DMS153 (cell line): ENCODE data around the gene AKR1C2.
"Not testable (repeated sequence)": the region's sequence is repeated elsewhere in the genome, so short reads cannot be mapped to it uniquely, and the experiment has no call there.

ENCODE experiments used
- DNase-seq: peaks from one replicate; lab custom pipeline; 2025; lab: John Stamatoyannopoulos, UW

Gene AKR1C2

DNA sequence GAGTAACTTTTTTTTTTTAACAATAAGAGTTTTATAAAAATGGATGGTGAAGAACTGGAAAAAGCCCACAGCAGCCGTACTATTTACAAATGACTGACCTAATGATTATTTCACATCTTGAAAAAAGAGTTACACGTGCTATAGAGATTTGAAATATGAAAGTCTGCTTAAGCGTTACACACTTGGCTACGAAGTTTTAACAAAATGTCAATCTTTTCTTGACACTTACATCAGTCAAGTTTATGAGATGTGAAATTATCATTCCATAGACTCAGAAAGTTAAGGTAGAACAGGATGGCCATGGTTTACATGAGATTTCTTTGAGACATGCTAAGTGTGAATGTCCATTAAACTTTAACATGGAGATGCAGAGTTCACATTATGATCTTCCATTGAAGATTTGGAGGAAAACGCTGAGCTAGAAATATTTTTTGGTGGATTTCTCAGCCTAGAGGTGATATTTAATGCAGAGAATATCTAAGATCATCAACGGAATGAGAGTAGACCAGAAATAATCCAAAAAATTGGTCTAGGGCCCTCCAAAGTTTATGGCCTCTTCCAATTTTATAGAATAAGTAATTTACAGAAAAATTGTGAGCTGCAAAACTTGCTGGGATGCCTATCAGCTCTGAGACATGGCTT lies 15.5 kb downstream of the AKR1C2 start:
- not testable (repeated sequence) for DNase-seq

DNA sequence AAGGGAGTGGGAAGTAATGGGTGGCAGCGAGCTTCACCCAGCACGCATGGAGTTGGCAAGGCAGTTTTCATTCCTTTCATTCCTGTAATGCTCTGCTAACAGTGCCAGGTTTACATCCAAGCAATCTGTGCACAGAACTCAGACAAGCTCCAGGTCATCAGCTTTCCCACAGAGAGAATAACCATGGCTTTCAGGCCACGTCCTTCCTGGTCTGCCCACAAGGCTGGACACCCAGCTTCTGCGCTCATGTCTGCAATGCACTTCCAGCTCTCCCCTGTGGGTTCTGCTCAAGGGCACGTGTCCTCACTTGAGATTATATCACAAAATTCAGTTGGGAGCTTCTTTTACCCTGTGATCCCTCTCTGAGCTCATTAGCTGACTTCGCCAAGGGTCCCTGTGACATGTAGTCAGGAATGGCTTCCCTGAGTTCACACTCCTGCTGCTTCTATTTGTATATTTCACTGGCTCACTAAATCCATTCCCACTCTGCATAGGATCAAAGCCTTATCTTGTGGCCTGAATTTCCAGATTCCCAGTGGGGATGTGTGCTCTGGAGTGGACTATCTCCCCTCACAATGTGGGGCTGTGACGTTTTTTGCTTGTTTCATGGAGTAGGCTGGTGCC lies 18.6 kb downstream of the AKR1C2 start:
- no peak for DNase-seq

DNA sequence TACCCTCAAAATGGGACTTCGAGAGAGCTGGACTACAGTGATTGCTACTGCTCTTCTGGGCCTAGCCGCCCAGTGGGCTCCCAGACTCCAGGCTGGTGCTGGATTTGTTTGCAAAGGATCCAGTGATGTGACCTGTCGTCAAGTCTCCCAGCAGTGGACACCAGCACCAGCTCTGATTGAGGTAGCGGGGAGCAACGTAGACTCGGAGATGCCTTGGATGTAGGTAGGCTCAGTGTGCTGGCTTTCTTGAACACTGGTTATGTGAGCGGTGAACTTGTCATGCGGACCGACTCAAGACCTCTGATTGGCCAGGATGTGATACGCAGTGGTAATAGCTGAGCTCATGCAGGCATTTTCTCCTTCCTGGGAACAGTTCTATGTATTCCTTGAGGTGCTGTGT lies 19.4 kb downstream of the AKR1C2 start:
- DNase-seq = no peak

DNA sequence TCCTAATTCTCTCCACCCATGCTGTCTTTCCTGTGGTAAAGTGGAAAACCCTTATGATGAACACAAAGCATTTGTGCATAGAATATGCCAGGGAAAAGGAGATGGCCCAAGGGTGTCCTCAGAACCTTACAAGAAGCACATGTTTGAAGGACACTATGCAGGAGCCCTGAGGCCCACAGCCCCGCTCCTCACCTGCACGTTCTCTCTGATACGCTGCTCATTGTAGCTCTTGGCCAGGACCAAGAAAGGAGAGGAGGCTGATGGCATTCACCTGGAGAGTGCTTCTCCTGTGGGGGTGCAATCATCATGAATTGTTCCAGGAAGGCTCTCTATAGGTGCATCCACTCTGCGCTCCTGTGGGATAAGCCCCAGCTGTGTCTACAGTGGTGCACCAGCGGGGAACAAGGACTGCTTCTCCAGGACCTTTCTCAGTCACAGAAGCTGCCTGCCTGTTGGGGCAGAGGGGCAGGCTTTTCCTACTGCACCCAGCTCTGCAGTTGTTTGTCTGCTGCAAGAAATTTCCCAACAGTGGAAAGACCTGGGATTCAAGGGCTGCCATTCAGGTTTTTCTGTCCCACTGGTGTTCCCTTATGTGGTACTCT lies 19.9 kb downstream of the AKR1C2 start:
- DNase-seq = no peak

DNA sequence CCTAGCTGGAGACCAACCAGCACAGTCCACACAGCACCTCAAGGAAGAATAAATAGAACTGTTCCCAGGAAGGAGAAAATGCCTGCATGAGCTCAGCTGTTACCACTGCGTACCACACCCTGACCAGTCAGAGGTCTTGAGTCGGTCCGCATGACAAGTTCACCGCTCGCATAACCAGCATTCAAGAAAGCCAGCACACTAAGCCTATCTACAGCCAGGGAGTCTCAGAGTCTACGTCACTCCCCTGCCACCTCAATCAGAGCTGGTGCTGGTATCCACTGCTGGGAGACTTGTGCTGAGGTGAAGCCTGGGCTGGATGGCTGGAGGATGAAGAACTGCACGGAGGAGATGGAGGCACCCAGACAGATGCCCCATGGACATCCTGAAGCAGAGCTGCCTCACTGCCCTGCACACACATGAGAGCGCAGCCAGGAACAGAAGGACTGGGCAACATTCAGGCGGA lies 20.9 kb downstream of the AKR1C2 start:
- no peak for DNase-seq

DNA sequence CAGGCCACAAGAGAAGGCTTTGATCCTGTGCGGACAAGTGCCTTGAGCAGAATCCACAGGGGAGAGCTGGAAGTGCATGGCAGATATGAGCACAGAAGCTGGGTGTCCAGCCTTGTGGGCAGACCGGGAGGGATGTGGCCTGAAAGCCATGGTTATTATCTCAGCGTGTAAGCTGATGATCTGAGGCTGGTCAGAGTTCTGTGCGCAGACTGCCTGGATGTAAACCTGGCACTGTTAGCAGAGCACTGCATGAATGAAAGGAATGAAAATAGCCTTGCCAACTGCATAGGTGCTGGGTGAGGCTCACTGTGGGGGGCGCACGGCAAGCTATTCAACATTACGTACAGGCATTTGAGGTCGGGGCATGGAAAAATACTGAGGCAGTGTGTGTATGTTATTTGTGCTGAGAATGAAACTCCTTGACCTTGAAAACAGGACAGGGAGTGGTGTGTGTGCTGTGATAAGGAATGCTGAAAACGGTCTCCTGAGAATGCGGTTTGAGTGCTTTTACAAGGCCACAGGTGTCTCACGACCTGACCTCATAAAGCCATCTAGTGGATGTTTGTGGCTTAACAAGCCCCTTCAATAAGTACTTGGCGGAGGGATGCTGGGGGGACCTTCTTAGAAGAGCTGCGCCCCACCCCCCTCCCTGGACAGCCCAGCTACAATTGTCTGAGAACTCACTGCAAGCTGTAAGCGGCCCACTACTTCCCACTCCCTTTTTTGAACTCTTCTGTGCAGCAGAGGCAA lies 21.8 kb downstream of the AKR1C2 start:
- no peak for DNase-seq

DNA sequence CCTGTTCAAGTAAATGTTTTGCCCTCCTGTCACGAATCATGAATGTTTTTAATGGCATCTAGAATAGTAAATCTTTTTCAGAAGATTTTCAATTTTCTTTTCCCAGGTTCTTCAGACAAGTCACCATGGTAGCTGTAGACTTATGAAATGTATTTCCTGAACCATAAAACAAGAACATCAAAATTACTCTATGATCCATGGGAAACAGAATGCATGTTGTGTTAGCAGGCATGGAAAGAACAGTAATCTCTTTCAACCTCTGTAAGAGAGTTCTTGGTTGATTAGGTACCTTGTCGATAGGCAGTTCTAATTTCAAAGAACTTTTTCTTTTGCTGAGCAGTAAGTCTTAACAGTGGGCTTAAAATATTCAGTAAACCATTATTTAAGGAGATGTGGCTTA lies 22.9 kb downstream of the AKR1C2 start:
- no peak for DNase-seq

DNA sequence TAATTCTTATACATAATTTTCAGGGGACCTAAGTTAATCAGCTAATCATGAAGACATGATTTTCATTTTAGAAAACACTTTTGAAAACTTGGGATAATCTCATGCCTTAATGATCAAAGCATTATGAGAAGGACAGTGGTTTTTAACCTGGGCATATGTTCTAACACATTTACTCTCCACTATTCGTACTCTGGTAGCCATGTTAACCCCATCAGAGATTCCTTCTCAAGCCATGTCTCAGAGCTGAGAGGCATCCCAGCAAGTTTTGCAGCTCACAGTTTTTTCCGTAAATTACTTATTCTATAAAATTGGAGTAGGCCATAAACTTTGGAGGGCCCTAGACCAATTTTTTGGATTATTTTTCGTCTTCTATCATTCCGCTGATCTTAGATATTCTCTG lies 24.8 kb downstream of the AKR1C2 start:
- DNase-seq = no peak

DNA sequence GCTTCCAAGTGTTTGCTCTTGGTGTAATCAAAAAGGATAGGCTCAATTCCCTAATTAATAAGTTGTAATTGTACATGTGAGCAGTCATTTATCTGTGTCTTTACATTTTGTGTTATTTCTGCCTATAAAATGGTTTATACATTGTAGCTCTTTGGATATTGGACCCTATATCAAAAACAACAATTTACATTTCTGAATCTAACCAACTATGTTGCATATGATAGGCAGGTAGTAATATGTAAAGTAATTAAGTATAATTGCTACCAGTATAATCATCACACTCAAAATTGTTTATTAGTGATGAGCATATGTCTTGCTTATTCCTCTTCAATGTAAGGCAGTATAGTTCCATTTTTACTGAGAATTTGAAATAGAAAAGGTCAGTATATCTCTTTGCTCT lies 26.6 kb downstream of the AKR1C2 start:
- DNase-seq = no peak

DNA sequence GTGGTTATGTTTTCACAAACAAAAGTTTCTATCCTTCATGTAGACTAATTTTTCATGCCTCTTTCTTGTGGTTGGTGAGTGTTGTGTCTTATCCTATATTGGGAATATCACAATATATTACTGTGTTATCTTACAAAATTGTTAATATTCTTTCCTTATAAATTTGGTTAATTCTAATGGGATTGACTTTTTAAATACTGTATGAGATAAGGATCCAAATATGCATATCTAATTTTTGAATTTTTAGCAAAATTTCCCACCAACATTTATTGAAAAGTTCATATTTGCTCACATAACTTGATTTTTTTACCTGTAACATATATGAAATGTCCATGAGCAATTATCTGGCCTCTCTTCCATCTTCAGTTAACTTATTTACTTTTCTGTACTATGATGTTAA lies 29.3 kb downstream of the AKR1C2 start:
- DNase-seq = not testable (repeated sequence)

DNA sequence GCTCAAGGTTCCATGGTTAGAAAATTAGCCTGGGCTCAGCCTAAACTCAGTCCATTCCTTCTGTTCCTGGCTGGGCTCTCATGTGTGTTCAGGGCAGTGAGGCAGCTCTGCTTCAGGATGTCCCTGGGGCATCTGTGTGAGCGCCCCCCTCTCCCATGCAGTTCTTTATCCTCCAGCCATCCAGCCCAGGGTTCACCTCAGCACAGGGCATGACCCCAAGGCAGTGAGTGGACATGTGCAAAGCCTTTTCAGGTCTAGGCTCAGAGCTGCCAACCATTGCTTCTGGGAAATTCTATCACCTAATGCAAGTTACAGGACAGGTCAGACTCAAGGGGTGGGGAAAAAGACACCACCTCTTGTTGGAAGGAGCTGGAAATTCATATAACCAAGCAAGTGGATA lies 30.4 kb downstream of the AKR1C2 start:
- not testable (repeated sequence) for DNase-seq

DNA sequence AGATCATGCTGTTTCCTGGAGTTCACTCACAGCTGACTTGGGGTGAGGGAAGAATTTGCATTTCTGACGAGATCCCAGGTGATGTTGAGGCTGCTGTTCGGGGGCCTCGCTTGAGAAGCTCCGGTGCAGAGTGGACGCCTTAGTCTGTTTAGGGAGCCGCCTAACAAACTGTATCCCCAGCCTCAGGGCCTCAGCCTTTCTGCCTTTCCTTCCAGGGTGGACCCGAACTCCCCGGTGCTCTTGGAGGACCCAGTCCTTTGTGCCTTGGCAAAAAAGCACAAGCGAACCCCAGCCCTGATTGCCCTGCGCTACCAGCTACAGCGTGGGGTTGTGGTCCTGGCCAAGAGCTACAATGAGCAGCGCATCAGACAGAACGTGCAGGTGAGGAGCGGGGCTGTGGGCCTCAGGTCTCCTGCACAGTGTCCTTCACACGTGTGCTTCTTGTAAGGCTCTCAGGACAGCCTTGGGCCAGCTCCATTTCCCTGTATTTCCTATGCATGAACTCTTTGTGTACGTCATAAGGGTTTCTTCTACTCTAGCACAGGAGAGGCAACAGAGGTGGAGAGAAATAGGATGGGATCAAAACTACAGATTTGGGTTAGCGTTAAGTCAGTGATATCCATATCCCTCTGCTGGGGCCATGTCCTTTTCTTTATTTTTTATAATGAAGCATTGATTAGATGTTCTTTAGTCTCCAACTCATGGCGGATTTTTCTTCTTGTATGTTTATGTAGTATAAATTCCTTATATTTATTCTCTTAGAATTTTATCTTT lies 31.1 kb downstream of the AKR1C2 start:
- DNase-seq = not testable (repeated sequence)

DNA sequence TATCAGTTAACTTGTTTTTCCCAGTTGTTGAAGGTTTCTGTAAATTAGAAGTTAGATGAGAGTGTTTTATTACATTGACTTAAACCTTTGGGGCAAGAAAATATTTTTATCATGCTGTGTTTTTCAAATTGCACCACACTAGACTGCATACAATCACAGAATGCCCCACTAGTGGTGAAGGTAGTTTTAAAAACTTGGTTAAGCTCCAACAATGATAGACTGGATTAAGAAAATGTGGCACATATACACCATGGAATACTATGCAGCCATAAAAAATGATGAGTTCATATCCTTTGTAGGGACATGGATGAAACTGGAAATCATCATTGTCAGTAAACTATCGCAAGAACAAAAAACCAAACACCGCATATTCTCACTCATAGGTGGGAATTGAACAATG lies 33.3 kb downstream of the AKR1C2 start:
- not testable (repeated sequence) for DNase-seq

DNA sequence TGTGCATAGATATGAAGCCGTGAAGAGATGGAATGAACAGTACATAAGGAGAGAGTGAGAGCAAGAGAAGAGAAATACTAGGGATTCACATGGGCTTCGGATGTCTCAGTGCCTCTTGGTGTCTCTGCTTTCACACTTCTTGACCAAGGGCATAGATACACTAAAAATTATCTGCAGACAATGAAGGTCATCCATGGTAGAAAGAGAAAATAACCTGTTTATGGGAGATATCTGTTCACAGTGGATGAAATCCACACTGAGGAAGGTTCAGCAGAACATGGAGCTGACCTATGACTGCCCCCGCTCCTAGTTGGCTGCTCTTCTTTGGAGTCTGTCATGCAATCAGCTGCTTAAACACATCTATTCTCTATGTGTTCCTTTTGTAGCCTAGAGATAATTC lies 34.4 kb downstream of the AKR1C2 start:
- not testable (repeated sequence) for DNase-seq

DNA sequence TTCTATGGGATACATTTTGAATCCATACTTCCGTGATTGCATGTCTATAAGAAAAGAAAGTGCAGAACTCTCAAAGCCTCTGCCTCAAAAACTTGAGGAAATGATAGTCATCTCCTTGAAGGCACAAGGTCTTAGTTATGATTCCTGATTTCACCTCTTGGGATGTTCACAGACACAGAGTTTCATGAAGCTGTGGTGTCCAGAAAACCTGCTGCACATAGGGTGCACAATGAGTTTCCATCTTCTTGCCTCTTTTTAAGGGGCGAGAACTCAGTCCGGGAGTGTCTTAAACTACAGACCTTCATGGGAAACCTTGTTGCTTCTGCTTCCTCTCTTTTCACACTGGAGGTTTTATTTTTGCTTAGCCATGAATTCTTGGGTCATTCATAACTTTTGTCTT lies 36.5 kb downstream of the AKR1C2 start:
- DNase-seq = not testable (repeated sequence)

DNA sequence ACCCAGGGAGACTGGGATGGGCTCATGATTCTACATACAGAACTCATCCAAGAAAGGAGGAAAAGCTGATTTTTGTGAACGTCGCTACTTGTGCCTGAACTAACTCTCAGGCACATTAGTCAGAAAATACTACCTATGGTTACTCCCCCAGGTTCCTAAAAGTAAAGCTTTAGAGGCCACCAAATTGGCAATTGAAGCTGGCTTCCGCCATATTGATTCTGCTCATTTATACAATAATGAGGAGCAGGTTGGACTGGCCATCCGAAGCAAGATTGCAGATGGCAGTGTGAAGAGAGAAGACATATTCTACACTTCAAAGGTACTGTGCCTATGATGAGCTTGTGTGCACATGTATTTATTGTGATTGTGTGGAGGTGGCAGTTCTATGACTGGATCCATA lies 37.9 kb downstream of the AKR1C2 start:
- not testable (repeated sequence) for DNase-seq

DNA sequence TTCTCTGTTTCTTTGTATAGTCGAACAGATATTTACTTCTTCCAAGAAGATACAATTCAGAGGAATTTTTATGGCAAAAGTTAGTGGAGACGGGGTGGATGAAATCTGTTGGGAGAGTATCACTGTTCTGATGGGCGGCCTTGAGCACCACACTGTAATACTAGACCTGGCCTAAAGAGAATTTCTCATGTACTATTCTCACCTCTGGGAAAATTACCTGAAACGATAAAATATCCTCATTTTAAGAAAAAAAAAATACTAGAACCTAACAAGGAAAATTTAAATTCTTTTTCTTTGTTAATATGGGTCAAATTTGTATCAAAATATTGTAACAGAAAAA lies 39.9 kb downstream of the AKR1C2 start:
- DNase-seq = not testable (repeated sequence)

DNA sequence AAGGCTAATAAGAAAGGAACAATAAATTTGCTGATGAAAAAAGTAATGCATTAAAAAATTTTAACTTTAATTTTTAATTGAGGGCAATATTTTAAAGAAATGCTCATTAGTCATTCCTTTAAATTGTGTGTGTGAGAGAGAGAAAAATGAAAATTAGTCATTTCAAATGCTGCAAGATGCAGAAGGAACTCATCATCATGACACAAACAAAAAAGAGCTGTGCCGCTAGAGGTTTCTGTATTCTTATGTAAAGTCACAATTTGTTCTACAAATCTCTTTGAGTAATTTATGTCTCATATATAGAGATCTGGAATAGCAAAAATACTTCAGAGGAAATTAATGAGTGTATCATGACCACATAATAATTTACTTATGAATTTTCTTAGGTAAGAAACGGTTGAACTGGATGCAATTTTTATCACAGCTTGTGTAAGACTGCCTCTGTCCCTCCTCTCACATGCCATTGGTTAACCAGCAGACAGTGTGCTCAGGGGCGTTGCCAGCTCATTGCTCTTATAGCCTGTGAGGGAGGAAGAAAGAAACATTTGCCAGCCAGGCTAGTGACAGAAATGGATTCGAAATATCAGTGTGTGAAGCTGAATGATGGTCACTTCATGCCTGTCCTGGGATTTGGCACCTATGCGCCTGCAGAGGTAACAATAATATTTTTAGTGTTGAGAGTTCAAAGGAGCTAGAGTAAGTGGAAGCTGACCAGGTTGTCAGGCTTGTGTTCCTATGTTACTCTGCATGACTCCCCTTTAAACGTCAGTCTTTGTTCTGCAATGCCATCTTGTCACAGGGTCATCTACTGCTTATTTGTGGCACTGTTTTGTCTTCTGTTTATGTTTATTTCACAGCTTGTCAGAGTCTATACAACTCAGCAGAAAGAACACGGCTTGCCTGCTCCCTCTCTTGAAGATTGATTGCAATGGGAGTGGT lies 40.5 kb downstream of the AKR1C2 start, which contains the start of gene AKR1C1:
Gene AKR1C1, plus strand, starts transcription at position 540 of the 939 bp plus-strand sequence. Its CDS starts 30 bp downstream, at position 570.
- not testable (repeated sequence) for DNase-seq

DNA sequence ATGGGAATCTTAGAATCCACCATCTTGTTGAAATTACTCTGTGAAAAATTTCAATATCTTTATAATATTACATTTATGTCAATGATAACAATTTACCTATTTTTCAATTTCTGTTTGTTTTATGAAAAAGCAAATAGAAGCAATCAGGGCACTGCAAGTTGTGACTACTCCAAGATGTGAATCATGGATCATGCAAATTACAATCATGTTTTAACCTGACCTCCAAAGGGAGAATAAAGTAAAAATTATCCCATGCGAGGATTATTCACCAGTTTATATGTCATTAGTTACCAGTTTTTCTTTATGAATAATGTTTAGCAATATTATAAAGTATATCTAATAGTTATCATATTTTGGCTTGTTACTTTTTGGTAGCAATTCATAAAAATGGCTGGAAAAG lies 41.3 kb downstream of the AKR1C2 start:
- not testable (repeated sequence) for DNase-seq

DNA sequence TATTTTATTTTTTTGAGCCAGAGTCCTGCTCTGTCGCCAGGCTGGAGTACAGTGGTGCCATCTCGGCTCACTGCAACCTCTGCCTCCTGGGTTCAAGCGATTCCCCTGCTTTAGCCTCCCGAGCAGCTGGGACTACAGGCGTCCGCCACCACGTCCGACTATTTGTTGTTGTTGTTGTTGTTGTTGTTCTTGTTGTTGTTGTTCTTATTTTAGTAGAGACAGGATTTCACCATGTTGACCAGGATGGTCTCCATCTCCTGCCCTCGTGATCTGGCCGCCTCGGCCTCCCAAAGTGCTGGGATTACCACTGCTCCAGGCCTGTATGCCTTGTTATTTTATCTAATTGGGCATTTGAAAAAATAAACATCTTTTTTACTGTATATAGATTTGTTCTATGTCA lies 42.1 kb downstream of the AKR1C2 start:
- not testable (repeated sequence) for DNase-seq
